ENCODE measurements around the gene UROC1. TPM values are rescaled to one million over a fixed set of nuclear protein-coding genes. Genes with fewer than 3 reads are reported as not detected.
"Not testable (repeated sequence)": the region's sequence is repeated elsewhere in the genome, so short reads cannot be mapped to it uniquely, and the experiment has no call there.

UROC1 gene
- total and polyA plus RNA-seq, 2 of the 4 experiments (the other 2 are of a cell fraction): not detected

- Histone ChIP-seq H3K27me3 (ENCODE audit: control insufficient read depth, insufficient read depth, low read length) (peaks cover 49% of the 10 kb centered on the region), H2BK20ac (ENCODE audit: low read depth, low read length) (no peak overlapping the region), H3K4ac (ENCODE audit: low read depth, low read length) (no peak overlapping the region), H4K91ac (ENCODE audit: insufficient read depth, low read depth, low read length) (no peak overlapping the region), H3K9me3 (ENCODE audit: control insufficient read depth, insufficient read depth, low read length) (no peaks in the 10 kb centered on the region; the same call in 1 of the 2 replicates), H2AFZ (replicated peaks; ENCODE audit: low read length, poor library complexity) (no peak overlapping the region), H3K14ac (replicated peaks; ENCODE audit: low read depth, low read length) (no peak overlapping the region), H2AK9ac (replicated peaks; ENCODE audit: low read depth, low read length, poor library complexity) (no peak overlapping the region), H3K56ac (ENCODE audit: extremely low read depth, insufficient read depth, low read length) (no peak overlapping the region), H3K27ac (ENCODE audit: insufficient read depth, low read length) (no peak overlapping the region), H3K9ac (ENCODE audit: low read depth, low read length) (no peak overlapping the region), H3K36me3 (ENCODE audit: control insufficient read depth, insufficient read depth, low read length) (no peaks in the 10 kb centered on the region), H3K23ac (ENCODE audit: low read depth, low read length) (no peak overlapping the region), H3K79me1 (ENCODE audit: low read depth in 1 of 2, low read length in 2 of 2) (no peaks in the 10 kb centered on the region), H2BK5ac (ENCODE audit: low read depth, low read length, poor library complexity, severe bottlenecking) (no peak overlapping the region), H2BK15ac (ENCODE audit: low read depth, low read length) (no peak overlapping the region), H2BK120ac (ENCODE audit: low read depth, low read length) (no peak overlapping the region), H4K20me1 (ENCODE audit: insufficient read depth, low read length) (no peaks in the 10 kb centered on the region), H4K5ac (ENCODE audit: low read depth, low read length) (no peak overlapping the region), H4K8ac (ENCODE audit: low read depth in 2 of 2, low read length in 2 of 2) (no peak overlapping the region), H3K9me1 (ENCODE audit: insufficient read depth, low read length) (peaks cover 12% of the 10 kb centered on the region), H2AK5ac (ENCODE audit: low read depth, low read length) (no peak overlapping the region), H3K4me3 (ENCODE audit: insufficient read depth, low read depth, low read length) (no peak overlapping the region), H3K18ac (ENCODE audit: low read depth, low read length) (no peak overlapping the region), H3K4me1 (ENCODE audit: control insufficient read depth, insufficient read depth, low read length) (peaks cover 6% of the 10 kb centered on the region), H3K4me2 (ENCODE audit: low read depth, low read length) (no peak overlapping the region)
- no TSS peak for BruUV-seq (replicated peaks)
- dilution Hi-C loops (cut with HindIII; ENCODE audit: low sequenced_read_pairs, unreplicated experiment) (no loop called here), in situ Hi-C loops (cut with MboI; ENCODE audit: low sequenced_read_pairs) (no loop called here), intact Hi-C loops (cut with micrococcal nuclease) (no loop called here)
- POLR2A ChIA-PET (ENCODE audit: unreplicated experiment): no interaction called here
- TF ChIP-seq BHLHE40 (IDR thresholded peaks at IDR 0.05; ENCODE audit: low read depth, low read length): no peak
- ATAC-seq (ENCODE audit: low read depth) (no peak), DNase-seq (no peak)
- CTCF ChIA-PET: no interaction called here
These were observed 18.1 kb upstream of the UROC1 start for GRCh38 chr3:126535636-126536035.

- H2BK5ac ChIP-seq (ENCODE audit: low read depth, low read length, poor library complexity, severe bottlenecking); in situ Hi-C loops (cut with MboI; ENCODE audit: low sequenced_read_pairs); H3K18ac ChIP-seq (ENCODE audit: low read depth, low read length); H3K27ac ChIP-seq (ENCODE audit: insufficient read depth, low read length); H3K4ac ChIP-seq (ENCODE audit: low read depth, low read length); H3K9me3 ChIP-seq (ENCODE audit: control insufficient read depth, insufficient read depth, low read length); H3K9me1 ChIP-seq (ENCODE audit: insufficient read depth, low read length); H2AK5ac ChIP-seq (ENCODE audit: low read depth, low read length); H4K91ac ChIP-seq (ENCODE audit: insufficient read depth, low read depth, low read length); H3K56ac ChIP-seq (ENCODE audit: extremely low read depth, insufficient read depth, low read length); intact Hi-C loops (cut with micrococcal nuclease); H2BK120ac ChIP-seq (ENCODE audit: low read depth, low read length); dilution Hi-C loops (cut with HindIII; ENCODE audit: low sequenced_read_pairs, unreplicated experiment); H2AFZ ChIP-seq (replicated peaks; ENCODE audit: low read length, poor library complexity); H4K20me1 ChIP-seq (ENCODE audit: insufficient read depth, low read length); H4K5ac ChIP-seq (ENCODE audit: low read depth, low read length); ATAC-seq (ENCODE audit: low read depth); H3K4me2 ChIP-seq (ENCODE audit: low read depth, low read length); CTCF ChIA-PET; H4K8ac ChIP-seq (ENCODE audit: low read depth in 2 of 2, low read length in 2 of 2); H3K9ac ChIP-seq (ENCODE audit: low read depth, low read length); H3K23ac ChIP-seq (ENCODE audit: low read depth, low read length); POLR2A ChIA-PET (ENCODE audit: unreplicated experiment); H2AK9ac ChIP-seq (replicated peaks; ENCODE audit: low read depth, low read length, poor library complexity); H3K14ac ChIP-seq (replicated peaks; ENCODE audit: low read depth, low read length); H3K36me3 ChIP-seq (ENCODE audit: control insufficient read depth, insufficient read depth, low read length); H2BK20ac ChIP-seq (ENCODE audit: low read depth, low read length); H2BK15ac ChIP-seq (ENCODE audit: low read depth, low read length); H3K4me1 ChIP-seq (ENCODE audit: control insufficient read depth, insufficient read depth, low read length); H3K79me1 ChIP-seq (ENCODE audit: low read depth in 1 of 2, low read length in 2 of 2); DNase-seq; BruUV-seq (replicated peaks); H3K4me3 ChIP-seq (ENCODE audit: insufficient read depth, low read depth, low read length): not testable (repeated sequence)
- WGBS, 2 experiments (ENCODE audit: extremely low coverage in 2 of 2, insufficient read length in 1 of 2): 94% methylated on average over 3 of the region's 7 CpGs; no CpG with 5 or more reads in 1 of the 2 experiments
- peaks cover 49% of the 10 kb centered on the region for H3K27me3 ChIP-seq (ENCODE audit: control insufficient read depth, insufficient read depth, low read length)
These were observed 17.1 kb upstream of the UROC1 start for GRCh38 chr3:126534716-126535115.
